GM23338 (cell line): ENCODE measurements around the gene XRCC6.
"Not testable (repeated sequence)": the region's sequence is repeated elsewhere in the genome, so short reads cannot be mapped to it uniquely, and the experiment has no call there.

Experiments
- CREB1 ChIP-seq: fragments of 250-450 bp; sonication (Bioruptor Pico); IDR thresholded peaks from 2 replicates; pipeline ENCODE4 v1.5.0; 2020; ENCODE audit warnings: low read depth, mild to moderate bottlenecking, moderate library complexity
- EZH2 ChIP-seq: fragments of 200-600 bp; sonication (generic); IDR thresholded peaks from one replicate; pipeline ENCODE4 v1.8.0; 2017; ENCODE audit warnings: antibody characterized with exemption, mild to moderate bottlenecking, low read depth; ENCODE audit not compliant: unreplicated experiment
- EZH2phosphoT487 ChIP-seq: fragments of 200-600 bp; sonication (generic); IDR thresholded peaks from one replicate; pipeline ENCODE4 v1.8.1; 2018; ENCODE audit warnings: antibody characterized with exemption; ENCODE audit not compliant: unreplicated experiment
- JUNB ChIP-seq: IDR thresholded peaks from one replicate; pipeline ENCODE4 v1.6.1; 2016; ENCODE audit warnings: antibody characterized with exemption; ENCODE audit not compliant: unreplicated experiment
- NANOG ChIP-seq: IDR thresholded peaks from 2 replicates; pipeline ENCODE4 v1.6.1; 2016; ENCODE audit warnings: antibody characterized with exemption, borderline replicate concordance
- POLR2AphosphoS5 ChIP-seq: IDR thresholded peaks from 2 replicates; pipeline ENCODE4 v1.6.1; 2016; ENCODE audit warnings: antibody characterized with exemption, low read depth
- ZNF114 ChIP-seq: fragments of 250-450 bp; sonication (Bioruptor Pico); IDR thresholded peaks from 2 replicates; pipeline ENCODE4 v1.5.0; 2020; ENCODE audit warnings: mild to moderate bottlenecking, moderate library complexity
- TF ChIP-seq, protein P1 (sequence below), 2 experiments: fragments of 200-600 bp in 1 of 2; sonication (generic) in 1 of 2; conservative IDR thresholded peaks; 2 replicates each; pipeline versions ENCODE4 v1.5.1 to v1.6.1; 2016 to 2017; ENCODE audit warnings: antibody characterized with exemption in 2 of 2, low read depth in 2 of 2, mild to moderate bottlenecking in 2 of 2, moderate library complexity in 1 of 2
- TF ChIP-seq, protein P2 (sequence below): IDR thresholded peaks from 2 replicates; pipeline ENCODE4 v1.6.1; 2016; ENCODE audit warnings: antibody characterized with exemption
- TF ChIP-seq, protein P3 (sequence below): IDR thresholded peaks from one replicate; pipeline ENCODE4 v1.6.1; 2018; ENCODE audit warnings: antibody characterized with exemption; ENCODE audit not compliant: unreplicated experiment

DNA sequence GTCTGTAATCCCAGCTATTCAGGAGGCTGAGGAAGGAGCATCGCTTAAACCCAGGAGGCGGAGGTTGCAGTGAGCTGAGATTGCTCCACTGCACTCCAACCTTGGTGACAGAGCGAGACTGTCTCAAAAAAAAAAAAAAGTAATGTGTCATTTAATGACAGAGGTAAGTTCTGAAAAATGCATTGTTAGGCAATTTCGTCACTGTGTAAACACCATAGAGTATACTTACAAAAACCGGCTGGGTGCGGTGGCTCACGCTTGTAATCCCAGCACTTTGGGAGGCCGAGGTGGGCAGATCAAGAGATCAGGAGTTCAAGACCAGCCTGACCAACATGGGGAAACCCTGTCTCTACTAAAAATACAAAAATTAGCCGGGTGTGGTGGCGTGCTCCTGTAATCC lies 51.0 kb downstream of the XRCC6 start:
- TF ChIP-seq, protein P1, sequence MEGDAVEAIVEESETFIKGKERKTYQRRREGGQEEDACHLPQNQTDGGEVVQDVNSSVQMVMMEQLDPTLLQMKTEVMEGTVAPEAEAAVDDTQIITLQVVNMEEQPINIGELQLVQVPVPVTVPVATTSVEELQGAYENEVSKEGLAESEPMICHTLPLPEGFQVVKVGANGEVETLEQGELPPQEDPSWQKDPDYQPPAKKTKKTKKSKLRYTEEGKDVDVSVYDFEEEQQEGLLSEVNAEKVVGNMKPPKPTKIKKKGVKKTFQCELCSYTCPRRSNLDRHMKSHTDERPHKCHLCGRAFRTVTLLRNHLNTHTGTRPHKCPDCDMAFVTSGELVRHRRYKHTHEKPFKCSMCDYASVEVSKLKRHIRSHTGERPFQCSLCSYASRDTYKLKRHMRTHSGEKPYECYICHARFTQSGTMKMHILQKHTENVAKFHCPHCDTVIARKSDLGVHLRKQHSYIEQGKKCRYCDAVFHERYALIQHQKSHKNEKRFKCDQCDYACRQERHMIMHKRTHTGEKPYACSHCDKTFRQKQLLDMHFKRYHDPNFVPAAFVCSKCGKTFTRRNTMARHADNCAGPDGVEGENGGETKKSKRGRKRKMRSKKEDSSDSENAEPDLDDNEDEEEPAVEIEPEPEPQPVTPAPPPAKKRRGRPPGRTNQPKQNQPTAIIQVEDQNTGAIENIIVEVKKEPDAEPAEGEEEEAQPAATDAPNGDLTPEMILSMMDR (conservative IDR thresholded peaks at IDR 0.05; ENCODE audit: low read depth in 2 of 2): not testable (repeated sequence)
- TF ChIP-seq EZH2phosphoT487; POLR2AphosphoS5; CREB1 (CRISPR knock-in tag); EZH2; JUNB; ZNF114 (CRISPR knock-in tag); NANOG: not testable (repeated sequence)
- TF ChIP-seq, protein P2, sequence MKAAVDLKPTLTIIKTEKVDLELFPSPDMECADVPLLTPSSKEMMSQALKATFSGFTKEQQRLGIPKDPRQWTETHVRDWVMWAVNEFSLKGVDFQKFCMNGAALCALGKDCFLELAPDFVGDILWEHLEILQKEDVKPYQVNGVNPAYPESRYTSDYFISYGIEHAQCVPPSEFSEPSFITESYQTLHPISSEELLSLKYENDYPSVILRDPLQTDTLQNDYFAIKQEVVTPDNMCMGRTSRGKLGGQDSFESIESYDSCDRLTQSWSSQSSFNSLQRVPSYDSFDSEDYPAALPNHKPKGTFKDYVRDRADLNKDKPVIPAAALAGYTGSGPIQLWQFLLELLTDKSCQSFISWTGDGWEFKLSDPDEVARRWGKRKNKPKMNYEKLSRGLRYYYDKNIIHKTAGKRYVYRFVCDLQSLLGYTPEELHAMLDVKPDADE: not testable (repeated sequence)
- TF ChIP-seq, protein P3, sequence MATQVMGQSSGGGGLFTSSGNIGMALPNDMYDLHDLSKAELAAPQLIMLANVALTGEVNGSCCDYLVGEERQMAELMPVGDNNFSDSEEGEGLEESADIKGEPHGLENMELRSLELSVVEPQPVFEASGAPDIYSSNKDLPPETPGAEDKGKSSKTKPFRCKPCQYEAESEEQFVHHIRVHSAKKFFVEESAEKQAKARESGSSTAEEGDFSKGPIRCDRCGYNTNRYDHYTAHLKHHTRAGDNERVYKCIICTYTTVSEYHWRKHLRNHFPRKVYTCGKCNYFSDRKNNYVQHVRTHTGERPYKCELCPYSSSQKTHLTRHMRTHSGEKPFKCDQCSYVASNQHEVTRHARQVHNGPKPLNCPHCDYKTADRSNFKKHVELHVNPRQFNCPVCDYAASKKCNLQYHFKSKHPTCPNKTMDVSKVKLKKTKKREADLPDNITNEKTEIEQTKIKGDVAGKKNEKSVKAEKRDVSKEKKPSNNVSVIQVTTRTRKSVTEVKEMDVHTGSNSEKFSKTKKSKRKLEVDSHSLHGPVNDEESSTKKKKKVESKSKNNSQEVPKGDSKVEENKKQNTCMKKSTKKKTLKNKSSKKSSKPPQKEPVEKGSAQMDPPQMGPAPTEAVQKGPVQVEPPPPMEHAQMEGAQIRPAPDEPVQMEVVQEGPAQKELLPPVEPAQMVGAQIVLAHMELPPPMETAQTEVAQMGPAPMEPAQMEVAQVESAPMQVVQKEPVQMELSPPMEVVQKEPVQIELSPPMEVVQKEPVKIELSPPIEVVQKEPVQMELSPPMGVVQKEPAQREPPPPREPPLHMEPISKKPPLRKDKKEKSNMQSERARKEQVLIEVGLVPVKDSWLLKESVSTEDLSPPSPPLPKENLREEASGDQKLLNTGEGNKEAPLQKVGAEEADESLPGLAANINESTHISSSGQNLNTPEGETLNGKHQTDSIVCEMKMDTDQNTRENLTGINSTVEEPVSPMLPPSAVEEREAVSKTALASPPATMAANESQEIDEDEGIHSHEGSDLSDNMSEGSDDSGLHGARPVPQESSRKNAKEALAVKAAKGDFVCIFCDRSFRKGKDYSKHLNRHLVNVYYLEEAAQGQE: not testable (repeated sequence)
